Gastrocnemius medialis (tissue), 4 donors: ENCODE results near the gene OSTN. TPM values are rescaled to one million over a fixed set of nuclear protein-coding genes. Genes with fewer than 3 reads are reported as not detected.

Experiments
- ATAC-seq, 2 donors: fragments of 150-250 bp; one replicate each; pipeline ENCODE4 v1.9.1; 2016
- DNase-seq, 2 donors: peaks; one replicate each; pipeline ENCODE4 v3.0.0-alpha.2; 2019
- H3K27ac ChIP-seq, 4 donors: fragments of 200-600 bp; sonication (generic); 1 replicate in 1 of 4; 2 replicates in 3 of 4; pipeline ENCODE4 v1.5.1; 2016 to 2018; ENCODE audit warnings: mild to moderate bottlenecking in 2 of 4, moderate library complexity in 1 of 4
- H3K27me3 ChIP-seq, 3 donors: fragments of 200-600 bp; sonication (generic) in 2 of 3; 1 replicate in 1 of 3; 2 replicates in 2 of 3; pipeline versions ENCODE4 v1.5.1 to v1.6.0; 2016 to 2019; ENCODE audit warnings: mild to moderate bottlenecking in 1 of 3, moderate library complexity in 1 of 3
- H3K36me3 ChIP-seq, 2 donors: fragments of 200-600 bp; sonication (generic) in 1 of 2; one replicate each; pipeline ENCODE4 v1.5.1; 2017 to 2018
- H3K4me1 ChIP-seq, 2 donors: fragments of 200-600 bp; sonication (generic) in 1 of 2; one replicate each; pipeline ENCODE4 v1.5.1; 2016 to 2017; ENCODE audit warnings: mild to moderate bottlenecking in 2 of 2
- H3K4me3 ChIP-seq, 4 donors: fragments of 200-600 bp; sonication (generic) in 3 of 4; 1 replicate in 1 of 4; 2 replicates in 3 of 4; pipeline ENCODE4 v1.5.1; 2016 to 2019; ENCODE audit warnings: mild to moderate bottlenecking in 2 of 4
- H3K9me3 ChIP-seq, 3 donors: fragments of 200-600 bp; sonication (generic) in 2 of 3; 1 replicate in 1 of 3; 2 replicates in 2 of 3; pipeline ENCODE4 v1.5.1; 2016 to 2019
- POLR2A ChIP-seq, 2 donors: fragments of 450-650 bp; IDR thresholded peaks; one replicate each; pipeline ENCODE4 v1.6.1; 2017; ENCODE audit warnings: antibody characterized with exemption in 2 of 2, mild to moderate bottlenecking in 2 of 2, moderate library complexity in 2 of 2
- in situ Hi-C, 4 donors: fragments of 200-750 bp; cut with MboI; loops; one replicate each; pipeline versions ENCODE4 v1.15.0 to v1.8.0; 2017; ENCODE audit warnings: low sequenced_read_pairs in 4 of 4
- intact Hi-C: fragments of 100-400 bp; cut with DNase I; formaldehyde crosslinking; loops from one replicate; pipeline ENCODE4 v1.15.1; 2023; ENCODE audit warnings: low total_unique reads
- total RNA-seq, 4 donors: library from RNA; depleted of rRNA; stranded (reverse); fragments of >200 nt; gene quantifications; one replicate each; pipeline versions ENCODE4 v1.1.0 to v1.2.3, GENCODE V29; 2016
- TF ChIP-seq, protein P1 (sequence below), 5 experiments: fragments of 450-650 bp in 3 of 5; fragments of 200-600 bp in 2 of 5; sonication (generic) in 2 of 5; IDR thresholded peaks in 4 of 5; conservative IDR thresholded peaks in 1 of 5; 1 replicate in 4 of 5; 2 replicates in 1 of 5; pipeline ENCODE4 v1.5.1; 2016 to 2019; ENCODE audit warnings: antibody characterized with exemption in 5 of 5, mild to moderate bottlenecking in 3 of 5, moderate library complexity in 3 of 5

OSTN gene
- total RNA-seq, 4 donors from 2014 or later, result 0.07 TPM; not detected in 3

DNA sequence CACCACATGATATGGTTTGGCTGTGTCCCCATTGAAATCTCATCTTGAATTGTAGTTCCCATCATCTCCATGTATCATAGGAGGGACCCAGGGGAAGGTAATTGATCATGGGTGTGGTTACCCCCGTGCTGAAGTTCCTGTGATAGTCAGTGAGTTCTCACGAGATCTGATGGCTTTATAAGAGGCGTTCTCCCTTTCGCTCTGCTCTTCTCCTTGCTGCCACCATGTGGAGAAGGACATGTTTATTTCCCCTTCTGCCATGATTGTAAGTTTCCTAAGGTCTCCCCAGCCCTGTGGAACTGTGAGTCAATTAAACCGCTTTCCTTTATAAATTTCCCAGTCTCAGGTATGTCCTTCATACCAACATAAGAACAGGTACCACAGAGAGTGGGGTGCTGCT lies 21.9 kb downstream of the OSTN start:
- intact Hi-C loops, result no loop called here
- TF ChIP-seq, protein P1, sequence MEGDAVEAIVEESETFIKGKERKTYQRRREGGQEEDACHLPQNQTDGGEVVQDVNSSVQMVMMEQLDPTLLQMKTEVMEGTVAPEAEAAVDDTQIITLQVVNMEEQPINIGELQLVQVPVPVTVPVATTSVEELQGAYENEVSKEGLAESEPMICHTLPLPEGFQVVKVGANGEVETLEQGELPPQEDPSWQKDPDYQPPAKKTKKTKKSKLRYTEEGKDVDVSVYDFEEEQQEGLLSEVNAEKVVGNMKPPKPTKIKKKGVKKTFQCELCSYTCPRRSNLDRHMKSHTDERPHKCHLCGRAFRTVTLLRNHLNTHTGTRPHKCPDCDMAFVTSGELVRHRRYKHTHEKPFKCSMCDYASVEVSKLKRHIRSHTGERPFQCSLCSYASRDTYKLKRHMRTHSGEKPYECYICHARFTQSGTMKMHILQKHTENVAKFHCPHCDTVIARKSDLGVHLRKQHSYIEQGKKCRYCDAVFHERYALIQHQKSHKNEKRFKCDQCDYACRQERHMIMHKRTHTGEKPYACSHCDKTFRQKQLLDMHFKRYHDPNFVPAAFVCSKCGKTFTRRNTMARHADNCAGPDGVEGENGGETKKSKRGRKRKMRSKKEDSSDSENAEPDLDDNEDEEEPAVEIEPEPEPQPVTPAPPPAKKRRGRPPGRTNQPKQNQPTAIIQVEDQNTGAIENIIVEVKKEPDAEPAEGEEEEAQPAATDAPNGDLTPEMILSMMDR (IDR thresholded peaks at IDR 0.05 in 4 of 5, conservative IDR thresholded peaks at IDR 0.05 in 1 of 5), result no peak
- TF ChIP-seq POLR2A (IDR thresholded peaks at IDR 0.05), result no peak
- in situ Hi-C loops, result no loop called here
- DNase-seq, result no peak
- H3K36me3 ChIP-seq, result no peaks in the 10 kb centered on the region
- H3K4me3 ChIP-seq, result no peak overlapping the region
- ATAC-seq, result no peak
- H3K9me3 ChIP-seq, result no peaks in the 10 kb centered on the region
- H3K27ac ChIP-seq, result no peak overlapping the region
- no peaks in the 10 kb centered on the region for H3K4me1 ChIP-seq
- H3K27me3 ChIP-seq, result no peaks in the 10 kb centered on the region

DNA sequence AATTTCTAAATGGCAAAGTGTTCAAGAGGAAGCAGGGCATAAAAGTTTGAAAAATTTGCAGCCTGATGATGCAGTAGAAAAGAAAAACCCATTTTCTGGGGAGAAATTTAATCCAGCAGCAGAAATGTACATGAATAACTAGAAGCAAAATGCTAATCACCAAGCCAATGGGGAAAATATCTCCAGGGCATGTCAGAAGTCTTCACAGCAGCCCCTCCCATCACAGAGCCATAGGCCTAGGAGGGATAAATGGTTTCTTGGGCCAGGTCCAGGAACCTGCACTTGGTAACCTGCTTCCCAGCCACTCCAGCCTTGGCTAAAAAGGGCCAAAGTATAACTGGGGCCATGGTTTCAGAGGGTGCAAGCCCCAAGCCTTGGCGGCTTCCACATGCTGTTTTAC lies 22.6 kb downstream of the OSTN start:
- intact Hi-C loops, result no loop called here

DNA sequence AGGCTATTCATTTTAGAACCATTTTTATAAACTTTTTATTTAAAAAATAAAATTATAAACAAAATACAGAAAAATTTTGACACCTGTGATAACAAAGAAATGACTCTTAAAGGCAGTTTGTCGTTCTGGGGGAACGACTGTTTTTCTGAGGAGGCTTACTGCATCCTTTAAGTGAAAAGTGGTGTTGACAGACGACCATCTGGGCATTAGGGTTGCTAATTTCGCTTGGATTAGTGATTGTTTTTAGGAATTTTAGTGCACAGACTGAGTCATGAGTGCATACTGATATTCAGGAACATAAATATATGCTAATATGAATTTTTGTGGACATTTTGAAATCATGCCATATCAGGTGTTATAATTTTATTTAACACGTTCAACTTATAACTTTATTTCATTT lies 28.5 kb downstream of the OSTN start:
- H3K9me3 ChIP-seq, result no peaks in the 10 kb centered on the region
- no peaks in the 10 kb centered on the region for H3K27me3 ChIP-seq
- ATAC-seq, result no peak
- no peaks in the 10 kb centered on the region for H3K36me3 ChIP-seq
- no peak for TF ChIP-seq POLR2A (IDR thresholded peaks at IDR 0.05)
- TF ChIP-seq, protein P1 (IDR thresholded peaks at IDR 0.05 in 4 of 5, conservative IDR thresholded peaks at IDR 0.05 in 1 of 5), result no peak
- DNase-seq, result no peak
- in situ Hi-C loops, result loop anchor here in 1 of 4 donors (25.0 kb wide), 1 partner anchor 160 kb away; no protein-coding TSS in a partner anchor
- no peaks in the 10 kb centered on the region for H3K4me1 ChIP-seq
- H3K4me3 ChIP-seq, result no peak overlapping the region
- H3K27ac ChIP-seq, result no peak overlapping the region
- intact Hi-C loops, result no loop called here

More for the DNA sequence above, 22.6 kb downstream of the OSTN start:
- TF ChIP-seq POLR2A (IDR thresholded peaks at IDR 0.05), result no peak
- TF ChIP-seq, protein P1 (IDR thresholded peaks at IDR 0.05 in 4 of 5, conservative IDR thresholded peaks at IDR 0.05 in 1 of 5), result no peak
- DNase-seq (no peak), ATAC-seq (no peak)
- no peaks in the 10 kb centered on the region for H3K27me3 ChIP-seq
- no peak overlapping the region for H3K4me3 ChIP-seq
- no peak overlapping the region for H3K27ac ChIP-seq
- no peaks in the 10 kb centered on the region for H3K4me1 ChIP-seq
- no peaks in the 10 kb centered on the region for H3K9me3 ChIP-seq
- H3K36me3 ChIP-seq, result no peaks in the 10 kb centered on the region
- in situ Hi-C loops, result no loop called here

DNA sequence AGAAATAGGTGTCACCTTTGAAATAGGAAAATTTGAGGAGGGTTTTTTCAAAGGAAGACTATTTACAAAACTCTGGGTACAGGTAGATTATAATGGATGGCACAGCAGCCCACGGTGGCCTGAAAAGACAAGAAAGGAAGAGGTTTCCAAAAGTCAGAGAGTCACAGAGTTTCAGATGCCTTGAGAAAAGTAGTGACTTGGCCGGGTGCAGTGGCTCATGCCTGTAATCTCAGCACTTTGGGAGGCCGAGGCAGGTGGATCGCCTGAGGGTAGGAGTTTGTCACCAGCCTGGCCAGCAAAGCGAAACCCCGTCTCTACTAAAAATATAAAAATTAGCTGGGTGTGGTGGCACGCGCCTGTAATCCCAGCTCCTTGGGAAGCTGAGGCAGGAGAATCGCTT lies 35.2 kb downstream of the OSTN start:
- Histone ChIP-seq H3K9me3 (no peaks in the 10 kb centered on the region), H3K27me3 (no peaks in the 10 kb centered on the region), H3K4me1 (no peaks in the 10 kb centered on the region), H3K36me3 (no peaks in the 10 kb centered on the region), H3K27ac (no peak overlapping the region), H3K4me3 (no peak overlapping the region)
- intact Hi-C loops (no loop called here), in situ Hi-C loops (loop anchor here in 1 of 4 donors (25.0 kb wide), 1 partner anchor 153 kb away; no protein-coding TSS in a partner anchor)
- ATAC-seq (no peak), DNase-seq (no peak)
- TF ChIP-seq, protein P1 (IDR thresholded peaks at IDR 0.05 in 4 of 5, conservative IDR thresholded peaks at IDR 0.05 in 1 of 5), result no peak
- TF ChIP-seq POLR2A (IDR thresholded peaks at IDR 0.05), result no peak
